ENCODE data around the gene GUCA2A. TPM values are rescaled to one million over a fixed set of nuclear protein-coding genes. Genes with fewer than 3 reads are reported as not detected.

The GUCA2A gene
- total RNA-seq, 1 experiment from 2014 or later = not detected

DNA sequence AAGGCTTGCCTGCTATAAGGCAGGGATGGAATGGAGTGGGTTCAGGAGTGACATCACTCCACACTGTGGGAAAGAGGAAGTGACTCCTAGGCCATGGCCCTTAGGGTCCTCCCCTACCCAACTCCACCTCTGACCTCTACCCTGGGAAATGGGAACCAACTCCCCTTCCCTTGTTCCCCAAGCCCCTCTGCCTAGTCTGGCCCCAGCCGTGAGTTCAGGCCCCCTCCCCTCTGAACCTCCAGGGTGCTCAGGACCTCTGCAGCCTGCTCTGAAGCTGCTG lies 3.8 kb upstream of the GUCA2A start:
- Histone ChIP-seq H3K27me3 (no peaks in the 10 kb centered on the region), H3K4me3 (no peak overlapping the region), H3K36me3 (no peaks in the 10 kb centered on the region), H3K9me3 (no peaks in the 10 kb centered on the region)
- no peak for DNase-seq

DNA sequence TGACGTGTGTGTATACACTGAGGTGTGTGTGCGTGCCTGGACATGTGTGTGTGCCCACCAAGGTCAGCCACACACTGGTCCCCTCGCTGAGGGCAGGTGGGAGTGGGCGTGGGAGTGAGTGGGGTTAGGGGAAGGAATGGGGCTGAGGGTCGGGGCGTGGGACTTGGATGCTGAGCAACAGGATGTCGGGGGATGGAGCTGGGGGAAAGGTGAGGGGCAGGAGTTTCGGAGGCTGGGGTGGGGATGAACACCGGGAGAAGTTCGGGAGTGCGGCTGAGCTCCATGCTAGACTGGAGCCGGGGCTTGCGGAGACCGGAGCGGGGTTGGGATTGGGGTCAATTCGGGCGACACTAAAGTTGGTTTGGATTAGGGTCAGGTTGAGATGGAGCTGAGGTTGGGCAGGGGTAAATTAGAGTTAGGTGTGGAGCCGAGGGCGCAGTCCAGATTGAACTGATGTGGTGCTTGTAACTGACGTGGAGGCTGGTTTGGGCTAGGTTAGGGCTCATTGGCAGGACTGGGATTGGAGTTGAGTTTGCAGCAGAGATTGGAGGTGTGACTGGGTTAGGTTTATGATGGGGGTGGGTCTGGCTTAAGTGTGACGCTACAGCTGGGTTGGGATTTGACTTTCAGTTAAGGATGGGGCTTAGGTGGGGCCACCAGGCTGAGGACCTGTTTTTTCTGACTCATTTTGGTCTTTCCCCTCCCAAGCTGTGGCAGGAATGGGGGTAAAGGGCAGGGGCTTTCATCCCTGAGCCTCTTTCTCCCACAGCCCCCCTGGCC lies 3.3 kb upstream of the GUCA2A start:
- H3K9me3 ChIP-seq = no peaks in the 10 kb centered on the region
- no peaks in the 10 kb centered on the region for H3K36me3 ChIP-seq
- H3K27me3 ChIP-seq = no peaks in the 10 kb centered on the region
- DNase-seq = no peak
- H3K4me3 ChIP-seq = no peak overlapping the region

DNA sequence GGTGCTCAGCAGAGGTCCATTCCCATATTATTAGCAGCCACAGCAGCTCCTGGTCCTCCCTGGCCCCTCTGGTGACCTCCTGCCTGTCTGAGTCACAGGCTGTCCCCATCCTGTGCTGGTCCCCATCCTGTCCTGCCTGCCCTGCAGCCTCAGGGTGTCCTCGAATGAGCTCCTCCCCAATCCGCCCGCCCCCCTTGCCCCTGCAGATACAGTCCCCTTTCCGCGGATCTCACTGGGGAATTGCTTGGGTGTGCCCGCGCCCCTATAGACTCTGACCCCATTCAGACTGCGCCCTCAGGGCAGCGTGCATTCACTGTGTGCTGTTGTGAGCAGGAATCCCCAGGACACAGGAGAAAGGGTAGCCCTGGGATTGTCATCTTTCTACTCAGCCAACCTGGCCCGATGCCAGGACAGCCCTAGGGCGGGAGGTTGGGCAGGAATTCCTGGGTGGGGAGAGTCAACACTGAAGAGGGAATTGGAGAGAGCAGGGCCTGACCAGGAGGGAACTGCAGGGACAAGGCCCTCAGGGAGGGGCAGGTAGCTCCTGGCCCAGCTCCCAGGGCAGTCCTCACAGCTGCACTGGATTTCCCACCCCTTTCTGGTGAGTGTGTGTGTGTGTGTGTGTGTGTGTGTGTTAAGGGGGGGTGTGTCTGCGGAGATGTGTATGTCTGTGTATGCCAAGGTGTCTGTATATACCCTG lies 1.1 kb upstream of the GUCA2A start:
- no peaks in the 10 kb centered on the region for H3K9me3 ChIP-seq
- H3K36me3 ChIP-seq = no peaks in the 10 kb centered on the region
- H3K27me3 ChIP-seq = no peaks in the 10 kb centered on the region
- H3K4me3 ChIP-seq = no peak overlapping the region
- DNase-seq = peak; percentile 53

DNA sequence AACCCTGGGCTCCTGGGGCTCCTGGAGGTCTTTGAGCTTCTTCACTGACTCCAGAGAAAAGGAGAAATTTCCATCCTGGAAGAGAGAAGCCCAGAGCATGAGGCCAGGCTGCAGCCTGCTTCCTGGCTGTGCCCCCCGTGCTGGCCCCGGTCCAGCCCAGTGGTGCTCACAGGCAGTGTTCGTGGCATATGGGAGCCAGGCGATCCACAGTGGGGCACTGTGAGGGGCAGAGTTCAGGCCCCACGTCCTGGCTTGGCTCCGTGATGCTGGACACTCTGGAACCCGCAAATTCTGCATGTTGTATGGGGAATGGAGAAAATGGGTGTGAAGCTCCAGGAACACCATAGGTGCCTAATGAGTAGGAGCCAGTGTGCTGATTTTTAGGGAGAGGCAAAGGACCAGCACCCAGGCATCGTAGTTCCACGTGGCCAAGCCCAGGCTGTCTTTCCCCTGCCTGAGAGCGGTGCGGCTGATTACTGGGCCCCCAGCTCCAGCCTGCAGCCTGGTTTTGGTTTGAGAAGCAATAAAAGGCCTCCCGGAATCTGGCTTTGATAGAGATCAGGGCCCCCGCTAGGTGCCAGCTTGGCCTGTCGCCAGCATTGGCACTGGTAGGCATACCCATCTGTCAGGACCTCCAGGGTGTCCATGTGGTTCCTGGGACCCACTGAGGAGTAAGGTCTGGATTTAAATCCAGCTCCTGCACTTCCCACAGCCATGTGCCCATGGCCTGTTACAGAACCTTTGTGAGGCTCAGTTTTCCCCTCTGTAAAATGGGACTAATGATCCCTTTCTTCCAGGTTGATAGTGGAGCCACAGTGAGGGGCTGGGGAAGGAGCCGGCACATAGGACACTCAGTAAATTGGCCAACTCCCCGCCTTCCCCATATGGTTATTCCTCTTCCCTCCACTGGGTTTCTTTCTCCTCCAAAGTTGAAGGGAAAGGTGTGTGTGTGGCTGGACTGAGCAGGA lies 725 bp downstream of the GUCA2A start:
- H3K27me3 ChIP-seq = no peaks in the 10 kb centered on the region; the same call in 1 of the 2 replicates
- H3K4me3 ChIP-seq = no peak overlapping the region
- no peak for DNase-seq
- no peaks in the 10 kb centered on the region for H3K36me3 ChIP-seq
- no peaks in the 10 kb centered on the region for H3K9me3 ChIP-seq

DNA sequence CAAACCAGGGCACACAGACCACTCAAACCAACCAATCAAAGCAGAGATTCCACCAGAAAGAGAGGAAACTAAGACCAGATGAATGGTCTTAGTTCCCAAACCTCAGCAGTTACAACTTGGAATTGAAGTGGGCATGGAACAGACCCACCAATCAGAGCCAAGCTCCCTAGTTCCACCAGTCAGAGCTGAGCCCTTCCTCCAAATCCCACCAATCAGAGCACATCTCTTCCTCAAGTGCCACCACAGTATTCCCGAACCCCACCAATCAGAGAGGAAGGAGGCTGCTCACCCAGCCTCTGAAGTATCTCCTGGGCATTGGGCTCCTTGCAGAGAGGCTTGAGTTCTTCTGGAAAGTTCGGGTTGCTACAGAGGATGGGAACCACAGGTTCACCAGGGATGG lies 1.4 kb downstream of the GUCA2A start:
- no peaks in the 10 kb centered on the region for H3K9me3 ChIP-seq
- H3K4me3 ChIP-seq = no peak overlapping the region
- no peak for DNase-seq
- H3K27me3 ChIP-seq = no peaks in the 10 kb centered on the region; the same call in 1 of the 2 replicates
- no peaks in the 10 kb centered on the region for H3K36me3 ChIP-seq

DNA sequence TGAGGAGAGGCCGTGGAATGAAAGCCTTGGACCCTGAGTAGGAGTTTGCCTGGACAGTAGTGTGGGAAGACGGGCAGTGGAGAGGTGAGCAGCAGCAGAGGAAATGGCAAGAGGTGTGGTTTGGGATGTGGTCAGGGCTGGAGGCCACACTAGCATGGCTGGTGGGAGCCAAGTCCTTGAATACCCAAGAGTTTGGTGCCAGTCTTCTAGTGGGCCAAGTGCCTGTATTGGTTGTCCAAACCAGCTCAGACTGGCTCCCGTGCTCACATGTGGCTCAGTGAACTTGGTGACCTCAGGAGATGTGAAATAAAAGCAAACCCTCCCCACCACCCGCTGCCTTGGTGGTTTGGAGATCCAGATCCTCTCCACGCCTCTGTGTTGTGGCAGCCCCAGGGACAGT lies 2.4 kb downstream of the GUCA2A start:
- Histone ChIP-seq H3K9me3 (no peaks in the 10 kb centered on the region), H3K4me3 (no peak overlapping the region), H3K36me3 (no peaks in the 10 kb centered on the region), H3K27me3 (no peaks in the 10 kb centered on the region; the same call in 1 of the 2 replicates)
- no peak for DNase-seq

DNA sequence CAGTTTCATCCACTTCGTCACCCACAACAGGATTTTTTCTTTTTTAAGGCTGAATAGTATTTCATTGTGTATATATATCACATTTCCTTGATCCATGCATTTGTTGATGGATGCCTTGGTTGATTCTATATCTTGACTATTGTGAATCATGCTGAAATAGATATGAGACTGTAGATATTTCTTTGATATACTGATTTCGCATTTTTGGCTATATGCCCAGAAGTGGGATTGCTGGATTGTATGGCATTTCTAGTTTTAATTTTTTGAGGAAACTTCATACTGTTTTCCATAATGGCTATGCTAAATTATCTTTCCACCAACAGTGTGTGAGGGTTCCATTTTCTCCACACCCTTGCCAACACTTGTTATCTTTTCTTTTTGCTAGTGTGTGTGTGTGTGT lies 6.4 kb downstream of the GUCA2A start:
- no peaks in the 10 kb centered on the region for H3K9me3 ChIP-seq
- no peaks in the 10 kb centered on the region; the same call in 1 of the 2 replicates for H3K27me3 ChIP-seq
- H3K4me3 ChIP-seq = no peak overlapping the region
- DNase-seq = no peak
- no peaks in the 10 kb centered on the region for H3K36me3 ChIP-seq

DNA sequence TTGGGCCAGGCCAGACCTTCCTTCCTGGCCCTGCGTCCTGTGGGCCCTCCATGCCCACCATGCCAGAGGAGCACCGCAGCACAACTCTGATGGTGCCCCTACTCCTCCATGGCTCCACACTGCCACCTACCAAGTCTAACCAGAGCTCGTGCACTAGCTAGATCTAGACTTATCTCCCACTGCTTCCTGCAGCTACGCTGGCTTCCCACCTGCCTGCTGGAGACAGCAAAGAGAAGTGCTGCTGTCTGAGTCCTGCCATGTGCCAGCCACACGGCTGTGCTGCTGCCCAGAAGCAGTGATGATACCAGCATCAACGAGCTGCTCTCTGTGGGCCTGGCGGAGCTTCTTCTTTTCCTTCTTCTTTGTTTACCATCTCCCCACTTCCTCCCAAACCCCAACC lies 6.9 kb downstream of the GUCA2A start:
- no peak for DNase-seq
- Histone ChIP-seq H3K9me3 (no peaks in the 10 kb centered on the region), H3K36me3 (no peaks in the 10 kb centered on the region), H3K4me3 (no peak overlapping the region), H3K27me3 (no peaks in the 10 kb centered on the region; the same call in 1 of the 2 replicates)

DNA sequence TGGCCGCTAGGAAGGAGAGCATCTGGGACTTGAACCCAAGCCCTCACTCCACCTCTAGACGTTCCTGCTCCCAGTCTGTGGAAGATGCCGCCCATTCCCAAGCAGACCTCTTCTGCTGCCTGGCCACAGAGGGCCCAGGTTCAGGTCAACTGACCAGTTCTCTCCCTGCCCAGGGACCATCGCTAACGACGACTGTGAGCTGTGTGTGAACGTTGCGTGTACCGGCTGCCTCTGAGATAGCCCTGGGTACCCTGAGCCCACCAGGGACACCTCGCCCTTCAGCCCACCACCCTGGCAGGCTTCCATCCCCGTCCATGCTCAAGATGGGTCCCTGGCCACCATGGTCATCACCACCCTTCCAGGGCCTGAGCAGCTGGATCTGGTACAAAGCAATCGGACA lies 9.2 kb downstream of the GUCA2A start:
- Histone ChIP-seq H3K27me3 (no peaks in the 10 kb centered on the region; the same call in 1 of the 2 replicates), H3K9me3 (no peaks in the 10 kb centered on the region), H3K36me3 (no peaks in the 10 kb centered on the region), H3K4me3 (no peak overlapping the region)
- DNase-seq = no peak

DNA sequence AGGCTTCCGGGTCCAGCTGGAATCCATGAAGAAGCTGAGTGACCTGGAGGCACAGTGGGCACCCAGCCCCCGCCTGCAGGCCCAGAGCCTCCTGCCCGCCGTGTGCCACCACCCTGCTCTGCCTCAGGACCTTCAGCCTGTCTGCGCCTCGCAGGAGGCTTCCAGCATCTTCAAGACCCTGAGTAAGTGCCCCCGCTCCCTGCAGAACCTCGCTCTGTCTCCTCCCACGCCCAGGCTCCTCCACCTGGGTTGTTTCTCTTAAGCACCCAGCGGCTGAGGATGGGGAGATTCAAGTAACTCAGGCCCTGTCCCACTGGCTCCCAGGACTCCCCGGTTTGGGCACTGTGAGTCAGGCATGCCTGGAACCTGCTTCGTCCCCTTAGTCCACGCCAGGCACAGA lies 9.9 kb downstream of the GUCA2A start:
- DNase-seq = no peak
- Histone ChIP-seq H3K36me3 (no peaks in the 10 kb centered on the region), H3K9me3 (no peaks in the 10 kb centered on the region), H3K27me3 (no peaks in the 10 kb centered on the region; the same call in 1 of the 2 replicates), H3K4me3 (no peak overlapping the region)

DNA sequence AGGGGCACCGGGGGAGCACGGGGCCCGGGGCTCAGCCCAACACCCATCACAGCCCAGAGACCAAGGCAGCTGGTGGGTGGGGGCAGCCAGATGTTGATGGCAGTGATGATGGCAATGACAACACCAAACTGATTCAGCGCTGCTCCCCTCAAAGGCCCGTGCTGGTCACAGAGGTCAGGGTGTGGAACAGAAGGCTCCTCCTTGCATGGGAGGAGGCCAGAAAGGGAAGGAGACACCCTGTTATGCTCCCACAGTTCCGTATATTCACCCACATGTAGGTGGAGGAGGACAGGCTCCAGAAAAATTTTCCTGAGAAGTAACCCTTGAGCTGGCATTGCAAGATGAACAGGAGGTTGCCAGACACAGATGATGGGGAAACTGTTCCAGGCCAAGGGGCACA lies 10.9 kb downstream of the GUCA2A start:
- DNase-seq = no peak
- H3K4me3 ChIP-seq = no peak overlapping the region
- H3K36me3 ChIP-seq = no peaks in the 10 kb centered on the region
- no peaks in the 10 kb centered on the region for H3K27me3 ChIP-seq
- no peaks in the 10 kb centered on the region for H3K9me3 ChIP-seq

DNA sequence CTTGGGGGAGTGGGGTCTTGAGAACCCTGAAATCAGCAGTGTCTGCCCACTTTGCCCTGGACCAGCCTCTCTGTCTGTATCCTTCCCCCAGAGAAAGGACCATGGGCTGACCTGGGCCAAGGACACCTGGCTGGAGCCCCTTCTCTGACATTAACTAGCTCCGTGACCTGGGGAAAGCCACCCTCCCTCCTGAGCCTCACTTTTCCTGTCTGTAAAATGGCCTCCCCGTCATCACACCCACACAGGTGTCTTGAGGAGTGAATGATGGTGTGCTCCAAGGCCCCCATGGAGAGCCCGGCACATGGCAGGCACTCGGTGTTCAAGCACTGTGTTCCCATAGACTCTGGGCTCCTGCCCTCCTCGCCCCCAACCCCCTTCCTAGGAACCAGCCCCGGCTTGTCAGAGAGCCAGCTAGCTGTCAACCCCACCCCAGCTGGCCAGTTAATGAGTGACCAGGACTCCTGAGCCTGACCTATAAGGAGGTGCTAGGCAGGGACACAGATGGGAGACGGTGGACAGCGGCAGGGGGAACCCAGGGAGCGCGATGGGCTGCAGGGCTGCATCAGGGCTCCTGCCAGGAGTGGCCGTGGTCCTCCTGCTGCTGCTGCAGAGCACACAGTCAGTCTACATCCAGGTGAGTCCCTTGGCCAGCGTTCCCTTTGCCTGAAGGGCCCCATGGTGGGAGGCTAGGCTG lies 11.5 kb downstream of the GUCA2A start, which contains the start of gene GUCA2B:
GUCA2B (plus strand) TSS at position 504 of the 694 bp plus-strand sequence; CDS start at position 545, 41 bp downstream.
- Histone ChIP-seq H3K27me3 (no peaks in the 10 kb centered on the region; the same call in 1 of the 2 replicates), H3K4me3 (no peak within 1 kb of the TSS), H3K9me3 (no peaks in the 10 kb centered on the region), H3K36me3 (no peaks in the 10 kb centered on the region)
- DNase-seq = no peak

DNA sequence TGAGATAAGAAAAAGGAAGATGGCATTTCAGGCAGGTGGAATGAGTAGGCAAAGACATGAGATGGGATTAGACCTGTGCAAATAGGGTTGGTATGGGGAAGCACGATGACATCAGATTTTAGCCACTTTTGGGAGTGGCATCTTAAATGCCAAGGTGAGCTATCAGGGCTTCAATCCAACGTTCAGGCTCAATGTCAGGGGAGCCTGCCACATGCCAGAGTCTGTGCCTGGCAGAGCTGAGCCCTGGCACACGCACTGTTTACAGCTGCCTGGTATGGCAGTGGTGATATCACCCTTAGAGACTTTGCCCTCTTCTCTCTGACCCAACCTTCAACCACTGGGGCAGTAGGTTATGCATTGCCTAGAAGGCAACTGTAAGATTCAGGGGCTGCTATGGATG lies 12.4 kb downstream of the GUCA2A start:
- Histone ChIP-seq H3K27me3 (no peaks in the 10 kb centered on the region; the same call in 1 of the 2 replicates), H3K36me3 (no peaks in the 10 kb centered on the region), H3K9me3 (no peaks in the 10 kb centered on the region), H3K4me3 (no peak overlapping the region)
- no peak for DNase-seq

DNA sequence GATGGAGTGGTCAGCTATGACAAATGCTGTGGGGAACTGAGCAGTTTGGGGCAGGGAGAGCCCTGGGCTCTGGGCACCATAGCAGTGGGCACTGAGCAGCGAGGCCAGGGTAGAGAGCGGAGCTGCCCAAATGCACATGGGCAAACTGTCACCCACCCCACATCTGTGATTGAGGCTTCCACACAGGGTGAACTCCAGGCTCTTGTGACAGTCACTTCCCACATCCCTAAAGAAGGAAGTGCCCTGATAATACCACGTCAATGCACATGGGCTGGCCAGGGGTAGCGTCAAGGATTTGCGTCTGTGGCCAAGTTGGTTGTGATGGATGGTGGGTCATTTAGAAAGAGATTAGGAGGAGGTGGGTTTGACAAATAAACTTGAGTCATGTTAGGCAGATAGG lies 13.9 kb downstream of the GUCA2A start:
- H3K36me3 ChIP-seq = no peaks in the 10 kb centered on the region
- no peaks in the 10 kb centered on the region; the same call in 1 of the 2 replicates for H3K27me3 ChIP-seq
- H3K9me3 ChIP-seq = no peaks in the 10 kb centered on the region
- DNase-seq = no peak
- H3K4me3 ChIP-seq = no peak overlapping the region

DNA sequence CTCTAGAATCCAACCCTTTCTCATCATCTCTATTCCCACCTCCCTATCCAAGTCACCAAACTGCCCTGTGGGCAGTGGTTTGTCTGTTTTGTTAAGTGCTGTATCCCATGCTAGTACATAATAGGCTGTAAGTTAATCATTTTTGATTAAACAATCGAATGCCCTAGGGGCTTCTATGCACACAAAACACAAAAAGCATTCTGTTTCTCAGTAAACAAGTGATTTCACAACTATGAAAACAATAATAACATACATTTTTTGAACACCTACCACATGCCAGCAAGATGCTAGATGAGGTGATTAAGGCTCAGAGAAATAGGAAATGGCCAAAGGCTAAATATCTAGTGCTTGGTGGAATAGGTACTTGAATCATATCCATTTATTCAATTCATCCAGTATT lies 16.4 kb downstream of the GUCA2A start:
- Histone ChIP-seq H3K9me3 (no peaks in the 10 kb centered on the region), H3K27me3 (no peaks in the 10 kb centered on the region; the same call in 1 of the 2 replicates), H3K36me3 (no peaks in the 10 kb centered on the region), H3K4me3 (no peak overlapping the region)
- DNase-seq = no peak

DNA sequence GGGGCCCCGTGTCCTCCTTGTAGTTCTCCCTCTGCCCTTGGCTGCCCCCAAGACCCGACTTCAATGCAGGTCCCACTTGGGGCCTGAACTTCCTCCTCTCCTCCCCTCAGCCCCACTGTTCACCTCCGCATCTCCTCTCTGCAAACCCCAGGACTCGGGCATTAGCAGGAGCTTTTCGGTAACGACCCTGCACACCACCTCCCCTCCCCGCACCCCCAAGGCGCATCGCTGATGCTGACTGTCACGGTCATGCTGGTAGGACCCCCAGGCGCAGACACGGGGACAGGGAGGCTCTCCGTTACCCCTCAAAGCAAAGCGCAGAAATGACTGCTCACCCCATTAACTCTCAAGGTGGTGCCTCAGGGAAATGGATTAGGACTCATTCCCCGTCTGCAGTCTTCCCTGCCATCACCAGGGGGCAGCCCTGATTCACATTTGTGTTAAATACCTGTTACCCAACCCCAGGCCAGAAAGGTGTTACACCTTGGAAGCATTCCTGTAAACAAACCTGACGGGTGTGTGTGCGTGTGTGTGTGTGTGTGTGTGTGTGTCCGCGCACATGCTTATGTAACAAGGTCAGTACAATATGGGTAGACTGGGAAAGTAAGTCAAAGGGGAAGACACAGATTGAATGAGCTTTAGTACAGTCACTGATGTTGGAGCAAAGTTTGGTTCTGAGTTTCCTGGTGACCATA lies 17.8 kb downstream of the GUCA2A start:
- Histone ChIP-seq H3K4me3 (no peak overlapping the region), H3K9me3 (no peaks in the 10 kb centered on the region), H3K27me3 (peaks cover 2% of the 10 kb centered on the region), H3K36me3 (no peaks in the 10 kb centered on the region)
- peak; percentile 36 for DNase-seq
